Measurements from ENCODE around the gene VPS13A.

DNA sequence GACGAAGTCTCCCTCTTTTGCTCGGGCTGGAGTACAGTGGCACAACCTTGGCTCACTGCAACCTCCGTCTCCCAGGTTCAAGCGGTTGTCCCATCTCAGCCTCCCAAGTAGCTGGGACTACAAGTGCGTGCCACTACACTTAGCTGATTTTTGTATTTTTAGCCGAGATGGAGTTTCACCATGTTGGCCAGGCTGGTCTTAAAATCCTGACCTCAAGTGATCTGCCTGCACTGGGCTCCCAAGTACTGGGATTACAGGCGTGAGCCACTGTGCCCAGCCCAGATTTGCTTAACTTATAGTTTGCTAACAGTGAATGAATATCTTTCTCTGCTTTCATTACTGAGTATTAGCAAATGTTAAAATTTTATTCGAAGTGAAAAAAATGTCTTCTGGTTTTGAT lies 84.3 kb downstream of the VPS13A start:
- TF ChIP-seq, protein P1, sequence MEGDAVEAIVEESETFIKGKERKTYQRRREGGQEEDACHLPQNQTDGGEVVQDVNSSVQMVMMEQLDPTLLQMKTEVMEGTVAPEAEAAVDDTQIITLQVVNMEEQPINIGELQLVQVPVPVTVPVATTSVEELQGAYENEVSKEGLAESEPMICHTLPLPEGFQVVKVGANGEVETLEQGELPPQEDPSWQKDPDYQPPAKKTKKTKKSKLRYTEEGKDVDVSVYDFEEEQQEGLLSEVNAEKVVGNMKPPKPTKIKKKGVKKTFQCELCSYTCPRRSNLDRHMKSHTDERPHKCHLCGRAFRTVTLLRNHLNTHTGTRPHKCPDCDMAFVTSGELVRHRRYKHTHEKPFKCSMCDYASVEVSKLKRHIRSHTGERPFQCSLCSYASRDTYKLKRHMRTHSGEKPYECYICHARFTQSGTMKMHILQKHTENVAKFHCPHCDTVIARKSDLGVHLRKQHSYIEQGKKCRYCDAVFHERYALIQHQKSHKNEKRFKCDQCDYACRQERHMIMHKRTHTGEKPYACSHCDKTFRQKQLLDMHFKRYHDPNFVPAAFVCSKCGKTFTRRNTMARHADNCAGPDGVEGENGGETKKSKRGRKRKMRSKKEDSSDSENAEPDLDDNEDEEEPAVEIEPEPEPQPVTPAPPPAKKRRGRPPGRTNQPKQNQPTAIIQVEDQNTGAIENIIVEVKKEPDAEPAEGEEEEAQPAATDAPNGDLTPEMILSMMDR (IDR thresholded peaks at IDR 0.05): no peak
- TF ChIP-seq POLR2A (IDR thresholded peaks at IDR 0.05): no peak
